Measurements from ENCODE around the gene NAA15. TPM values are rescaled to one million over a fixed set of nuclear protein-coding genes. Genes with fewer than 3 reads are reported as not detected.

NAA15 gene
- polyA plus RNA-seq, 3 donors: 5.2 to 20.2 (median 8.8) TPM

DNA sequence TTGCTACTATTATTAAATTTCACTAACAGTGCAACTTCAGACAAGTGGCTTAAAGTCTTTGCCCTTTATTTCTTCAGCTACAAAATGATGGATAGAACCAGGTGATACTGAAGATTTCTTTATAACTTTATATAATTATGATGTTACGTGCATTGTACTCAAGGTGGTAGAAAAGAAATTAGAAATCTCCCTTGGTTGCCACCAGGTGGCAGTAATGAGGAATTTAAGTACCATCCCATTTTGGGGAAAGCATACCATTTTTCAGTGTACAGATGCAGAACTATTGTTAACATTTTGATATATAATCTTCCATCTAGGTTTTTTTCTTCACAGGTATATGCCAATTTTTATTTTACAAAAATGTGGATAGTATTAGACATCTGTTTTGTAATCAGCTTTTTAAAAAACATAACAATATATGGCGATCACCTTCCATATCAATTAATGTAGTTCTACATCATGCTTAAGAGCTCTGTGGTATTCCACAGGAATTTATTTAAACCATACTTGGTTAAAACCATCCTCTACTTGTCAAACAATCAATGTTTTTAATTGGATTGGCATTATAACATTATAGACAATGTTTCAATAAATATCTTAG, 114.9 kb downstream of the NAA15 start:
- peaks cover 14 to 15% of the 10 kb centered on the region in 2 donors for H3K9me3 ChIP-seq (replicated peaks in 1 of 2; ENCODE audit: control insufficient read depth in 1 of 2, insufficient read depth in 1 of 2, low read length in 2 of 2)
- H3K27ac ChIP-seq (ENCODE audit: low read depth in 1 of 2, low read length in 2 of 2): no peak overlapping the region
- H3K4me3 ChIP-seq (replicated peaks in 1 of 3; ENCODE audit: low read depth in 2 of 3, low read length in 3 of 3): no peak overlapping the region
- no peaks in the 10 kb centered on the region for H3K27me3 Mint-ChIP-seq (ENCODE audit: low read depth in 3 of 3)
- H3K9ac ChIP-seq (ENCODE audit: insufficient read depth, low read length, poor library complexity, severe bottlenecking): no peak overlapping the region
- H3K4me1 ChIP-seq (ENCODE audit: control insufficient read depth in 1 of 2, insufficient read depth in 2 of 2, low read length in 2 of 2): peaks cover 28 to 29% of the 10 kb centered on the region in 2 donors
- H3K27me3 ChIP-seq (ENCODE audit: control insufficient read depth in 2 of 2, insufficient read depth in 2 of 2, low read length in 2 of 2): no peaks in the 10 kb centered on the region
- H2AFZ ChIP-seq (ENCODE audit: insufficient read depth, low read depth, low read length, poor library complexity, severe bottlenecking): no peak overlapping the region
- H3K4me2 ChIP-seq (replicated peaks; ENCODE audit: extremely low read depth, low read length, poor library complexity, severe bottlenecking): no peak overlapping the region
- no peak overlapping the region for H3K4me3 Mint-ChIP-seq
- intact Hi-C loops (cut with micrococcal nuclease): no loop called here
- H3K36me3 ChIP-seq (replicated peaks in 1 of 2; ENCODE audit: control insufficient read depth in 1 of 2, insufficient read depth in 2 of 2, low read length in 2 of 2): no peaks in the 10 kb centered on the region
- peaks cover 11 to 31% (median 26%) of the 10 kb centered on the region in 7 donors for H3K9me3 Mint-ChIP-seq
- H3K4me1 Mint-ChIP-seq: peaks cover 44% of the 10 kb centered on the region
- peak; percentile 35 to 47 (median 42) for DNase-seq
- H3K27ac Mint-ChIP-seq: no peak overlapping the region
- WGBS (ENCODE audit: insufficient coverage): no CpG with 5 or more reads among the region's 2 CpGs
- peaks cover 17 to 18% of the 10 kb centered on the region in 2 donors for H3K36me3 Mint-ChIP-seq
- TF ChIP-seq, protein P1, sequence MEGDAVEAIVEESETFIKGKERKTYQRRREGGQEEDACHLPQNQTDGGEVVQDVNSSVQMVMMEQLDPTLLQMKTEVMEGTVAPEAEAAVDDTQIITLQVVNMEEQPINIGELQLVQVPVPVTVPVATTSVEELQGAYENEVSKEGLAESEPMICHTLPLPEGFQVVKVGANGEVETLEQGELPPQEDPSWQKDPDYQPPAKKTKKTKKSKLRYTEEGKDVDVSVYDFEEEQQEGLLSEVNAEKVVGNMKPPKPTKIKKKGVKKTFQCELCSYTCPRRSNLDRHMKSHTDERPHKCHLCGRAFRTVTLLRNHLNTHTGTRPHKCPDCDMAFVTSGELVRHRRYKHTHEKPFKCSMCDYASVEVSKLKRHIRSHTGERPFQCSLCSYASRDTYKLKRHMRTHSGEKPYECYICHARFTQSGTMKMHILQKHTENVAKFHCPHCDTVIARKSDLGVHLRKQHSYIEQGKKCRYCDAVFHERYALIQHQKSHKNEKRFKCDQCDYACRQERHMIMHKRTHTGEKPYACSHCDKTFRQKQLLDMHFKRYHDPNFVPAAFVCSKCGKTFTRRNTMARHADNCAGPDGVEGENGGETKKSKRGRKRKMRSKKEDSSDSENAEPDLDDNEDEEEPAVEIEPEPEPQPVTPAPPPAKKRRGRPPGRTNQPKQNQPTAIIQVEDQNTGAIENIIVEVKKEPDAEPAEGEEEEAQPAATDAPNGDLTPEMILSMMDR (IDR thresholded peaks at IDR 0.05): peak; percentile 84
- peaks cover 3% of the 10 kb centered on the region for H3K79me2 ChIP-seq (ENCODE audit: insufficient read depth, low read length)
- no peaks in the 10 kb centered on the region for H4K20me1 ChIP-seq (ENCODE audit: insufficient read depth, low read length)

DNA sequence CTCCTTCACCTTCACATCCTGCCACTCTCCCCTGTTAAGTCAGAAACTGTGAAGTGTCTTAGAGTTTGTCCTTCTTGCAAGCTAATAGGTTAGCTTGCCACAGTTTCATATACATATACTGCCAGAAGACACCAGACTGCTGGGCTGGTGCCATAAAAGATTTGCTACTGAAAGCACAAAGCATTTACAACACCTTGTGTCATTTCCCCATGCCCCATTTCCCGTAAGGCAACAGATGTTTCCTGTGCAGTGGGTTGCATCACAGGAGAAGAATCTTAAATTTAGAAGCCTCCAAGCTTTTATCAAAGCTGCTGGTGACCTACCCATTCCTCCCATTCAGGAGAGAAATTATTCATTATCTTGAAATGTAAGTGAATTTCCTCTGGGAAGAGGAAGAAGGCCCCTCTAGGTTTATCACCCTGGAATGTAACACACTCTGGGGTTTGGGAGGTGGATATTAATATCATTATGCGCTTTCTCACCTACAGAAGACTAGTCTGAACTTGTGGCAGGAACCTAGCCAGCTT, 118.1 kb downstream of the NAA15 start:
- Histone ChIP-seq H4K20me1 (ENCODE audit: insufficient read depth, low read length) (no peaks in the 10 kb centered on the region), H3K4me1 (ENCODE audit: control insufficient read depth in 1 of 2, insufficient read depth in 2 of 2, low read length in 2 of 2) (peaks cover 28 to 29% of the 10 kb centered on the region in 2 donors), H3K9me3 (replicated peaks in 1 of 2; ENCODE audit: control insufficient read depth in 1 of 2, insufficient read depth in 1 of 2, low read length in 2 of 2) (peaks cover 6 to 10% of the 10 kb centered on the region in 2 donors), H3K4me3 (replicated peaks in 1 of 3; ENCODE audit: low read depth in 2 of 3, low read length in 3 of 3) (peak overlapping the region in 2 of 3 experiments; percentile 12 to 40), H2AFZ (ENCODE audit: insufficient read depth, low read depth, low read length, poor library complexity, severe bottlenecking) (no peak overlapping the region), H3K79me2 (ENCODE audit: insufficient read depth, low read length) (peaks cover 3% of the 10 kb centered on the region), H3K36me3 (replicated peaks in 1 of 2; ENCODE audit: control insufficient read depth in 1 of 2, insufficient read depth in 2 of 2, low read length in 2 of 2) (no peaks in the 10 kb centered on the region), H3K4me2 (replicated peaks; ENCODE audit: extremely low read depth, low read length, poor library complexity, severe bottlenecking) (peak overlapping the region; percentile 40), H3K27me3 (ENCODE audit: control insufficient read depth in 2 of 2, insufficient read depth in 2 of 2, low read length in 2 of 2) (no peaks in the 10 kb centered on the region), H3K9ac (ENCODE audit: insufficient read depth, low read length, poor library complexity, severe bottlenecking) (peak overlapping the region; percentile 4), H3K27ac (ENCODE audit: low read depth in 1 of 2, low read length in 2 of 2) (peak overlapping the region; percentile 55 to 74)
- peaks cover 9 to 10% of the 10 kb centered on the region in 2 donors for H3K36me3 Mint-ChIP-seq
- TF ChIP-seq, protein P1 (IDR thresholded peaks at IDR 0.05): no peak
- peak overlapping the region; percentile 74 to 87 for H3K4me3 Mint-ChIP-seq
- no peaks in the 10 kb centered on the region for H3K27me3 Mint-ChIP-seq (ENCODE audit: low read depth in 3 of 3)
- H3K4me1 Mint-ChIP-seq: peaks cover 46% of the 10 kb centered on the region
- 0% methylated on average over 1 of the region's 2 CpGs for WGBS (ENCODE audit: insufficient coverage)
- peak overlapping the region; percentile 82 to 93 (median 91) for H3K27ac Mint-ChIP-seq
- H3K9me3 Mint-ChIP-seq: peaks cover 9 to 32% (median 25%) of the 10 kb centered on the region in 7 donors
- DNase-seq: peak; percentile 56 to 77 (median 62)
- intact Hi-C loops (cut with micrococcal nuclease): no loop called here
